Trophoblast cell (in vitro differentiated cells and primary cell): ENCODE results near the gene KRT40.

Experiments
- DNase-seq, 2 donors: peaks; one replicate each; pipeline ENCODE4 v3.0.0-alpha.2; 2016
- H2AFZ ChIP-seq: 2 replicates; pipeline ENCODE4 v1.6.1; 2013; ENCODE audit warnings: low read length, moderate library complexity, mild to moderate bottlenecking; ENCODE audit not compliant: insufficient read depth, poor library complexity
- H2AK5ac ChIP-seq: 2 replicates; pipeline ENCODE4 v1.6.1; 2013; ENCODE audit warnings: mild to moderate bottlenecking, low read length
- H2BK120ac ChIP-seq: 2 replicates; pipeline ENCODE4 v1.6.1; 2013; ENCODE audit warnings: low read length, mild to moderate bottlenecking, moderate library complexity; ENCODE audit not compliant: insufficient read depth, poor library complexity
- H2BK12ac ChIP-seq: 2 replicates; pipeline ENCODE4 v1.6.1; 2013; ENCODE audit warnings: mild to moderate bottlenecking, low read length, moderate library complexity
- H2BK5ac ChIP-seq: 2 replicates; pipeline ENCODE4 v1.6.1; 2013; ENCODE audit warnings: low read length, low read depth, moderate library complexity, mild to moderate bottlenecking; ENCODE audit not compliant: poor library complexity
- H3K14ac ChIP-seq: 2 replicates; pipeline ENCODE4 v1.6.1; 2013; ENCODE audit warnings: mild to moderate bottlenecking, low read length
- H3K18ac ChIP-seq: 2 replicates; pipeline ENCODE4 v1.6.1; 2013; ENCODE audit warnings: mild to moderate bottlenecking, low read length
- H3K23ac ChIP-seq: 2 replicates; pipeline ENCODE4 v1.6.1; 2013; ENCODE audit warnings: low read length
- H3K27ac ChIP-seq: 2 replicates; pipeline ENCODE4 v1.5.1; 2013; ENCODE audit warnings: low read depth, mild to moderate bottlenecking, inconsistent platforms, low read length, moderate library complexity
- H3K27me3 ChIP-seq: 2 replicates; pipeline ENCODE4 v1.6.1; 2013; ENCODE audit warnings: inconsistent platforms, mild to moderate bottlenecking, low read length, moderate library complexity; ENCODE audit not compliant: insufficient read depth
- H3K36me3 ChIP-seq, 2 experiments: 1 replicate in 1 of 2; 2 replicates in 1 of 2; pipeline ENCODE4 v1.6.1; 2013; ENCODE audit warnings: low read length in 2 of 2, mild to moderate bottlenecking in 2 of 2, moderate library complexity in 1 of 2; ENCODE audit not compliant: insufficient read depth in 2 of 2, control insufficient read depth in 1 of 2
- H3K4ac ChIP-seq: 2 replicates; pipeline ENCODE4 v1.6.1; 2013; ENCODE audit warnings: low read depth, mild to moderate bottlenecking, low read length, moderate library complexity
- H3K4me1 ChIP-seq, 2 experiments: 1 replicate in 1 of 2; 2 replicates in 1 of 2; pipeline ENCODE4 v1.6.1; 2013; ENCODE audit warnings: low read length in 2 of 2, mild to moderate bottlenecking in 2 of 2, moderate library complexity in 1 of 2; ENCODE audit not compliant: insufficient read depth in 2 of 2, control insufficient read depth in 1 of 2
- H3K4me2 ChIP-seq: 2 replicates; pipeline ENCODE4 v1.6.1; 2013; ENCODE audit warnings: inconsistent platforms, mild to moderate bottlenecking, low read length, moderate library complexity
- H3K4me3 ChIP-seq: 2 replicates; pipeline ENCODE4 v1.5.1; 2013; ENCODE audit warnings: mild to moderate bottlenecking, low read depth, low read length, inconsistent platforms
- H3K79me1 ChIP-seq: one replicate; pipeline ENCODE4 v1.6.1; 2013; ENCODE audit warnings: low read length
- H3K79me2 ChIP-seq: 2 replicates; pipeline ENCODE4 v1.6.1; 2013; ENCODE audit warnings: low read length, mild to moderate bottlenecking; ENCODE audit not compliant: control insufficient read depth, insufficient read depth, poor library complexity
- H3K9ac ChIP-seq: 2 replicates; pipeline ENCODE4 v1.6.1; 2013; ENCODE audit warnings: mild to moderate bottlenecking, low read length
- H3K9me3 ChIP-seq: 2 replicates; pipeline ENCODE4 v1.6.1; 2013; ENCODE audit warnings: low read depth, mild to moderate bottlenecking, control low read depth, inconsistent platforms, low read length; ENCODE audit not compliant: insufficient read depth
- H4K12ac ChIP-seq: 2 replicates; pipeline ENCODE4 v1.6.1; 2013; ENCODE audit warnings: low read depth, mild to moderate bottlenecking, low read length, moderate library complexity
- H4K8ac ChIP-seq: 2 replicates; pipeline ENCODE4 v1.6.1; 2013; ENCODE audit warnings: low read depth, mild to moderate bottlenecking, low read length, moderate library complexity
- H4K91ac ChIP-seq: one replicate; pipeline ENCODE4 v1.6.1; 2013; ENCODE audit warnings: low read depth, mild to moderate bottlenecking, low read length, moderate library complexity
- WGBS: extraction: QIAGEN DNeasy Blood & Tissue Kit; methylation state at CpG from one replicate; pipeline ENCODE4 v1.1.7; 2013; ENCODE audit warnings: missing lambda C conversion rate; ENCODE audit not compliant: insufficient read length, insufficient coverage; ENCODE audit errors: extremely low coverage; 5-methylcytosine and 5-hydroxymethylcytosine counted together

KRT40 gene

DNA sequence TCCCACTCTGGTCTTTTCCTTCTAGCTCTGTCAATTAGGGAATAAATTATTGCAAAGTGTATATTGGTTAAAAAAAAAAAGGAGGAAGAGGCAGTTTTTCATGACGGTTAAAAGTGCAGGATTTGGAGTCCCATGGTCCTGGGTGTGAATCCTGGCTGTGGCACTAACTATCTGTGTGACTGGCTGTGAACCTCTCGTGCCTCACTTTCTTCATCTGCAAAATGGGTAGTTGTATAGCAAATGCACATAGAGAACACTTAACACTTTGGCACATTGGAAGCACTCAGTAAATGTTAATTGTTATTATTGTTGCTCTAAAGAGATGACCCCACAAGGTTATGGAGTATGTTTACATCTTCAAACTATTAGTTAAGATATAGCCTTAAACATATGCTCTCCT, 36.2 kb downstream of the KRT40 start:
- H3K9me3 ChIP-seq, result no peaks in the 10 kb centered on the region
- no peak overlapping the region for H3K4me3 ChIP-seq
- no peak overlapping the region for H3K4me2 ChIP-seq
- DNase-seq, result no peak
- no peak overlapping the region for H4K8ac ChIP-seq
- H3K27ac ChIP-seq, result no peak overlapping the region
- no peak overlapping the region for H2AFZ ChIP-seq
- H2BK12ac ChIP-seq, result no peak overlapping the region
- no peak overlapping the region for H3K14ac ChIP-seq
- H3K79me2 ChIP-seq, result no peaks in the 10 kb centered on the region
- no CpG with 5 or more reads among the region's 2 CpGs for WGBS
- H3K27me3 ChIP-seq, result no peaks in the 10 kb centered on the region
- peaks cover 0 to 3% of the 10 kb centered on the region in 2 experiments for H3K4me1 ChIP-seq
- no peak overlapping the region for H2BK5ac ChIP-seq
- H3K36me3 ChIP-seq, result no peaks in the 10 kb centered on the region
- no peak overlapping the region for H3K4ac ChIP-seq
- no peak overlapping the region for H2AK5ac ChIP-seq
- H4K91ac ChIP-seq, result no peak overlapping the region
- H3K18ac ChIP-seq, result no peak overlapping the region
- H2BK120ac ChIP-seq, result no peak overlapping the region
- no peaks in the 10 kb centered on the region for H3K79me1 ChIP-seq
- no peak overlapping the region for H3K23ac ChIP-seq
- H4K12ac ChIP-seq, result no peak overlapping the region
- H3K9ac ChIP-seq, result no peak overlapping the region

GRCh38 chr17:40945414-40945813, 38.7 kb downstream of the KRT40 start:
- Histone ChIP-seq H3K14ac (no peak overlapping the region), H3K9ac (no peak overlapping the region), H3K4me2 (no peak overlapping the region), H3K18ac (no peak overlapping the region), H4K91ac (no peak overlapping the region), H2BK5ac (no peak overlapping the region), H2BK120ac (no peak overlapping the region), H3K4ac (no peak overlapping the region), H4K12ac (no peak overlapping the region), H3K27ac (no peak overlapping the region), H4K8ac (no peak overlapping the region), H3K79me1 (no peaks in the 10 kb centered on the region), H3K79me2 (no peaks in the 10 kb centered on the region), H3K4me3 (no peak overlapping the region), H3K9me3 (no peaks in the 10 kb centered on the region), H2AK5ac (no peak overlapping the region), H2BK12ac (no peak overlapping the region), H3K27me3 (no peaks in the 10 kb centered on the region), H2AFZ (no peak overlapping the region), H3K23ac (no peak overlapping the region), H3K36me3 (no peaks in the 10 kb centered on the region), H3K4me1 (peaks cover 0 to 3% of the 10 kb centered on the region in 2 experiments)
- WGBS, result no CpG with 5 or more reads among the region's 6 CpGs
- DNase-seq, result no peak

GRCh38 chr17:40944531-40944930, 39.6 kb downstream of the KRT40 start:
- no peak overlapping the region for H3K27ac ChIP-seq
- no CpG with 5 or more reads among the region's 1 CpG for WGBS
- H3K4me1 ChIP-seq, result peaks cover 0 to 3% of the 10 kb centered on the region in 2 experiments

GRCh38 chr17:40942553-40942952, 41.6 kb downstream of the KRT40 start:
- Histone ChIP-seq H3K4me1 (peaks cover 11% of the 10 kb centered on the region in 2 experiments), H3K27ac (no peak overlapping the region), H2BK12ac (no peak overlapping the region), H3K79me2 (peaks cover 2% of the 10 kb centered on the region), H4K91ac (no peak overlapping the region), H3K79me1 (peaks cover 5% of the 10 kb centered on the region), H3K23ac (no peak overlapping the region), H3K4ac (no peak overlapping the region), H3K36me3 (no peaks in the 10 kb centered on the region), H2AK5ac (no peak overlapping the region), H3K18ac (no peak overlapping the region), H3K9ac (no peak overlapping the region), H4K12ac (no peak overlapping the region), H2BK120ac (no peak overlapping the region), H2AFZ (no peak overlapping the region), H3K4me3 (no peak overlapping the region), H3K9me3 (no peaks in the 10 kb centered on the region), H3K14ac (no peak overlapping the region), H3K4me2 (no peak overlapping the region), H2BK5ac (no peak overlapping the region), H3K27me3 (no peaks in the 10 kb centered on the region), H4K8ac (no peak overlapping the region)
- no CpG with 5 or more reads among the region's 3 CpGs for WGBS
- DNase-seq, result no peak

More at GRCh38 chr17:40944531-40944930, 39.6 kb downstream of the KRT40 start:
- no peak for DNase-seq
- Histone ChIP-seq H3K4me3 (no peak overlapping the region), H3K14ac (no peak overlapping the region), H3K18ac (no peak overlapping the region), H2BK12ac (no peak overlapping the region), H3K27me3 (no peaks in the 10 kb centered on the region), H3K23ac (no peak overlapping the region), H2AFZ (no peak overlapping the region), H3K36me3 (no peaks in the 10 kb centered on the region), H3K79me2 (no peaks in the 10 kb centered on the region), H3K79me1 (no peaks in the 10 kb centered on the region), H2AK5ac (no peak overlapping the region), H2BK120ac (no peak overlapping the region), H3K4ac (no peak overlapping the region), H3K9ac (no peak overlapping the region), H2BK5ac (no peak overlapping the region), H3K9me3 (no peaks in the 10 kb centered on the region), H3K4me2 (no peak overlapping the region), H4K91ac (no peak overlapping the region), H4K12ac (no peak overlapping the region), H4K8ac (no peak overlapping the region)
